ENCODE results near the gene USP25.

- TF ChIP-seq CTCF (IDR thresholded peaks at IDR 0.05; ENCODE audit: low read depth, low read length, poor library complexity, severe bottlenecking) (no peak), EZH2phosphoT487 (IDR thresholded peaks at IDR 0.05; ENCODE audit: borderline replicate concordance, low read length) (no peak)
These were observed 28.0 kb upstream of the USP25 start for GRCh38 chr21:15701830-15702229.

Data from DOHH2 (cell line).